ENCODE data around the gene SEPTIN3. TPM values are rescaled to one million over a fixed set of nuclear protein-coding genes. Genes with fewer than 3 reads are reported as not detected.

SEPTIN3 gene
- total RNA-seq, 1 donor from 2014 or later = 0.07 TPM

DNA sequence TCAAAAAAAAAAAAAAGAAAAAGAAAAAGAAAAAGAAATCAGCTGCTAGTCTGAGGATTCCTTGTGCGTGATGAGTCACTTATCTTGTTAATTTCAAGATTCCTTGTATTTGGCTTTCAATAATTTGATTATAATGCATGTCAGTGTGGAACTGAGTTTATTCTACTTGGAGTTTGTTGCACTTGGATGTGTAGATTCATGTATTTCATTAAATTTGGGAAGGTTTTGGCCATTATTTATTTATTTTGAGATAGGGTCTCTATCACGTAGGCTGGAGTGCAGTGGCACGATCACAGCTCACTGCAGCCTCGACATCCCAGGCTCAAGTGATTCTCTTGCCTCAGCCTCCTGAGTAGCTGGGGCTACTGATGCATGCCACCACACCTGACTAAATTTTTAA is 44.1 kb downstream of the SEPTIN3 start:
- DNase-seq (ENCODE audit: low read depth, low spot score) = no peak

- no peak for DNase-seq (ENCODE audit: low read depth, low spot score)
Measured at GRCh38 chr22:42016111-42016510, 46.9 kb downstream of the SEPTIN3 start.

GRCh38 chr22:42018224-42018623 is 49.0 kb downstream of the SEPTIN3 start:
- DNase-seq (ENCODE audit: low read depth, low spot score) = no peak

Other genes starting within 250 kb of the SEPTIN3 start
- 6.7 and 11.2 TPM in 2 replicates for gene CCDC134, start 168.8 kb upstream of the SEPTIN3 start, total RNA-seq
- gene SREBF2, start 136.3 kb upstream of the SEPTIN3 start, total RNA-seq = 47.9 and 60.6 TPM in 2 replicates
- gene SHISA8, start 54.4 kb upstream of the SEPTIN3 start, total RNA-seq = not detected in 2 replicates
- 0.13 TPM in 1 of 2 replicates, not detected in the other for gene TNFRSF13C, start 42.6 kb upstream of the SEPTIN3 start, total RNA-seq
- 22.1 and 35.4 TPM in 2 replicates for gene CENPM, start 22.3 kb upstream of the SEPTIN3 start, total RNA-seq
- gene WBP2NL, start 29.3 kb downstream of the SEPTIN3 start, total RNA-seq = 0.18 and 0.20 TPM in 2 replicates
- gene NAGA, start 101.4 kb downstream of the SEPTIN3 start, total RNA-seq = 46.4 and 56.8 TPM in 2 replicates
- gene PHETA2, start 104.8 kb downstream of the SEPTIN3 start, total RNA-seq = 17.5 and 25.4 TPM in 2 replicates
- gene SMDT1, start 110.3 kb downstream of the SEPTIN3 start, total RNA-seq = 10.8 and 14.5 TPM in 2 replicates
- 61.7 and 65.9 TPM in 2 replicates for gene NDUFA6, start 121.3 kb downstream of the SEPTIN3 start, total RNA-seq
- gene CYP2D6, start 161.4 kb downstream of the SEPTIN3 start, total RNA-seq = 0.13 and 0.14 TPM in 2 replicates

Data from pulmonary artery endothelial cell (primary cell).